GM18951 (cell line): ENCODE measurements around the gene ANP32A.
"Not testable (repeated sequence)": the region's sequence is repeated elsewhere in the genome, so short reads cannot be mapped to it uniquely, and the experiment has no call there.

Experiments used
- POLR2A ChIP-seq: IDR thresholded peaks from 4 replicates; pipeline ENCODE4 v1.6.1; 2011; ENCODE audit warnings: mild to moderate bottlenecking; ENCODE audit not compliant: insufficient read length, insufficient read depth; ENCODE audit errors: extremely low read depth
- in situ Hi-C: fragments of 300-500 bp; cut with MboI; formaldehyde crosslinking; loops from one replicate; pipeline ENCODE4 v1.12.0; 2022; ENCODE audit warnings: low sequenced_read_pairs, mixed read lengths, inconsistent platforms; ENCODE audit not compliant: unreplicated experiment

The ANP32A gene

DNA sequence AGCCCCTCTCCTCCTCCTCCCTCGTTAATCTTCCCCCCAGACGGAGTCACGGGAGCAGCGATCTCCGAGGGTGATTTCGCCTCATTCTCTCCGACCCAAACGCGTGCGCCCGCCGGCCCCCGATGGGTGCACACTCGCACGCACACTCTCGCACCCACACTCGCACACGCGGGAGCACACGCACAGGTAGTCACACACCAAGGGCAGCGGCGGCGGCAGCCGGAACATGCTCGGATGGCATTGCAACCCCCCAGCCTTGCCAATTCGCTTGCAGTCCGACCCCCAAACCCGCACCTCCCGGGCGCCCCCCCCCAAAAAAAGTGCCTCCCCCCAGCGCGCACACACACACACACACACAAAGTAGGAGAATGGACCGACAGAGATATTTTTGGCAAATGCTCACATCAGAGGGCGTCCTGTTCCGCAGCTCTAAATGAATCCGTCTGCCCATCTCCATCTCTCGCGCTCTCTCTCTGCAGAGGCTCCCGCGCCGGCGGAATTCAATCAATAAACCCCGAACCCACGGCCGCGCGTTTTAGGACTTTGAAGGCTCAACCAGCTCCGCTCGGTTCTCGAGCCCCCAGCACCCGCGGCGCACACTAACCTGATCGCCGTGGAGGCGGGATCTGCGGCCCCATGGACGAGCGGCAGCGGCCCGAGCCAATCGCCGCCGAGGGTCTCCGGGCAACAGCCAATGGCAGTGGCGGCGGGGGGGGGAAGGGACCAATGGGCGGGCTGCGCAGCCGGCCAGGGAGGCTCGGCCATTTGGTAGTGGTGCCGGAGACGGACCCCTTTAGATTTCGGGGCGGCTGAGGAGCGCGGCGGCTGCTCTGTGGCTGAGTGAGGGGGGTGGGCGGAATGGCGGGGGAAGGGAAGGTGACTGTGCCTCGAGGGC lies at the start of gene ANP32A:
TSS of gene ANP32A (minus strand) at position 601 of the 895 bp plus-strand sequence. CDS start at position 457, 144 bp downstream.
- TF ChIP-seq POLR2A, result peak; percentile 62
- in situ Hi-C loops, result no loop called here

DNA sequence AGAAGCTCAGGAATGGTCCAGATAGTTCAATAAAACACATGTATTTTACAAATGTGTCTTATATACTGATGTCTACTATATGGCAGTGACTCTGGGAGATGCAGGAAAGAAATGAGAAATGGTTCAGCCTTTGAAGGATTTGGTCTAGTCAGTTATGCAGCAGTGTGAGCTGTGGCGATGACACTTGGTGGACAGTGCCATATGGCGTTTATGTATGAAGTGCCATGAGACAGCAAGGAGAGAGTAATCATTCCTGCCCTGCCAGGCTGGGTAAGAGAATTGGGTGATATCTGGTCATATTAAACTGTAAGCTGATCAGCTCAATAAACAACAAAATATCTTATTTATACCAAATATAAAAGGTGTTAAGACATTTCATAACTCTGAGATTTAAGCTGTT lies 47.6 kb upstream of the ANP32A start:
- in situ Hi-C loops, result no loop called here
- TF ChIP-seq POLR2A, result no peak

DNA sequence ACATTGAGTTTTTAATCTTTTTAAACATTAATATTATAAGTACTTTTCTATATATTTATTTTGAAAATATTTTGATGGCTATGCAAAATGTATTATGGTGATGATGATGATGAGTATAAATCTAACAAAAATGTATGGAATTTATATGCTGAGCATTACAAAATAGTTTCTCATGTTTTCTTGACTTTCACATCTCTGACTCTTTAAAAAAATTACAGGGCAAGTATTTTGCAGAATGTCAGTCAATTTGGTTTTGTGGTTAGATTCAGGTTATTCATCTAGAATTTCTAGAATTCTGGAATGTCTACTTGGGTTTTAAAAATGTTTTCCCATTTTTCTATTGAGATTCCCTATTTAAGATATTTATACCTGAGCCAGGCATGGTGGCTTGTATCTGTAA lies 41.7 kb upstream of the ANP32A start:
- in situ Hi-C loops, result no loop called here
- TF ChIP-seq POLR2A, result no peak

DNA sequence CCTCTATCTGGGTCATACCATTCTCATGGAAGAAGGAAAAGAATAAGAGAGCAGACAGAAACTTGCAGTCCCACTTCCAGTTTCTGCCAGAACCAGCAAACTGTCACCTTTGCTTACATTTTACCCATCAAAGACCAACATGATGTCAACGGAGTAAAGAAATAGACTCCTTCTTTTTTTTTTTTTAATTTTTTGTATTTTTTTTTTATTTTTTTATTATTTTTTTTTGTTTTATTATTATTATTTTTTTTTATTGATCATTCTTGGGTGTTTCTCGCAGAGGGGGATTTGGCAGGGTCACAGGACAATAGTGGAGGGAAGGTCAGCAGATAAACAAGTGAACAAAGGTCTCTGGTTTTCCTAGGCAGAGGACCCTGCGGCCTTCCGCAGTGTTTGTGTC lies 38.0 kb upstream of the ANP32A start:
- in situ Hi-C loops, result not testable (repeated sequence)

DNA sequence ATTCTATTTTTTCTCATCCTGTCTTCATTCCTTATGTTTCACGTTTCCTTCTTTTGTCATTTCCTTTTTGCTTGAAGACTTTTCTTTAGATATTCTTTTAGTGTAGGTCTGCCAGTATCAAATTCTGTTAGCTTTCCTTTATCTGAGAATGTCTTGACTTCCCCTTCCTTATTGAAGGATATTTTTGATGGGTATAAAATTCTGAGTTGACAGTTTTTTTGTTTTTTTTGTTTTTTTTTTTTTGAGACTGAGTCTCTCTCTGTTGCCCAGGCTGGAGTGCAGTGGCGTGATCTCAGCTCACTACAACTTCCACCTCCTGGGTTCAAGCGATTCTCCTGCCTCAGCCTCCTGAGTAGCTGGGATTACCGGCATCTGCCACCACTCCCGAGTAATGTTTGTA lies 36.7 kb upstream of the ANP32A start:
- in situ Hi-C loops, result not testable (repeated sequence)

DNA sequence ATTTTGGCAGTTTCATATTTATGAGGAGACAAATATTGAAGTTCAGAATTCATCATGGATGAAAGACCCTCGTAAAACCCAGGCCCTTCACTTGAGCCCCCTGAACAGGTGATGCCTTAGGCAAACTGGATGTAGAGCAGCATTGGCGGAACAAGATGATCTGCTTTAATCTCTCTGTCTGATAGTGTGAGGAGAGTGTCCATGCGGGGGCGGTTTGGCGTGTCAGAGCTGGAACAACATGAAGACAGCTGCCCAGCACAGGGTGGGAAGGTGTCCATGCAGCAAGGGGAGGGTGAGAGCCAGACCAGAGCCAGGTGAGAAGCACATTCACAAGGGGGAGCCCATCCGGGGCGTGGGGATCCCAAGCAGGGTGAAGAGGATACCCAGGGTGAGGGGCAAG lies 31.8 kb upstream of the ANP32A start:
- no peak for TF ChIP-seq POLR2A
- in situ Hi-C loops, result no loop called here

DNA sequence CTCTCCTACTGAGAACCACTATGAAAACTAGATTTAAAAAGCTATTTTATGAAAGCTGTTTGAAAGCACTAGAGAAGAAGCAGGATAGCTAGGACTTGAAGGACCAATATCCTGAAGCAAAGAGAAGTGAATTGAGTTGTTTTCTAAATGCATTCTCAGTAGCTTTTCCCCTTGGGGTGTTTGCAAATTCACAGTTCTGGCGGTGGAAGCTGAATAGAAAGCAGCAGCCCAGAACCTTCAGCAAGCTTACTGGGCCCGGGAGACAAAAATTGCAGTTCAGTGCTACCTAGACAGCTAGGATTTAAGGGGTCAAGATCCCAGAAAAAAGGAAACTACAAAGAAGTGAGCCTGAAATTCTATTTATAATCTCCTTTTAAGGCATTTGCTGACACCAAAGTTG lies 31.3 kb upstream of the ANP32A start:
- in situ Hi-C loops, result no loop called here
- no peak for TF ChIP-seq POLR2A

DNA sequence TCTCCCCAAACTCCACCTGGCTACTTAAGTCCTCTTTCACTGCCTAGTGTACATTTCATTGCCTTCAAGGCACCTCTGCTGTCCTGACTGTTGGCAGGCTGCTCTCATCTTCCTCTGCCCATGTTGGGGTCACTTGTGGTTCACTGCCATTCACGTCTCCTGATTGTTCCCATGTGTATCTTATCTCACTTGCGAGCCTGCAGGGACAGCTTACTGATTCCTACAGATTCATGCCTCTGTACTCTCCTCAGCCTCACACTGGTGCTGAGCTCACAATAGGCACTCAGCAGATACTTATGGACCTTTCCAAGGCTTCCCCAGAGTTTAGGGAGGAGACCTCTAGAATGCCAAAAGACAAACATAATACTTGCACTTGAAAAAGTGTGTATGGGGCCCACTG lies 28.8 kb upstream of the ANP32A start:
- in situ Hi-C loops, result no loop called here
- no peak for TF ChIP-seq POLR2A

DNA sequence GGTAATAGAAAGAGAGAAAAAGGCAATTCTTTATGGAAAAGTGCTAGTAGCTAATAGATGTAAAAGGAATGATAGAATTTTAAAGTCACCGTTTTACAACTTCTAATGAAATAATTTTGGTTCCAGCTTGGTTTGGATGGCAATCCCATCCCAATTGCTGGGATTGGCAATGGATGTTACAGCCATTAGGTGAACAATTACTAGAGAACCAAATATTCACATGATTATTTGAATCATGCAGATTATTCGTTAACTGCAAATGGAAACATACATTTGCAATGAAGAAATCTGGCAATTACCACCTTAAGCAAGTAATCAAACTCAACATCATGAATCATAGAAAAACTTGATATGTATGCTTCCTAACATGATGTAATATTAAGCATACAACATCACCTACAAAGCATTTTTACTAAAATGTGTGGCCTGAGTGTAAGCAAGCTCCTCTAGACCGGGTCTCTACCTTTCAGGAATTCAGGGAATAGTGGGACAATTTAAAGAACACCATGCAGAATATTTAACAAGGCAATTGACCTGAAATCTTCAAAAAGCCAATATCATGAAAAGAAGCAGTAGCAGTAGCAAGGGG lies 26.2 kb upstream of the ANP32A start:
- in situ Hi-C loops, result no loop called here
- no peak for TF ChIP-seq POLR2A

DNA sequence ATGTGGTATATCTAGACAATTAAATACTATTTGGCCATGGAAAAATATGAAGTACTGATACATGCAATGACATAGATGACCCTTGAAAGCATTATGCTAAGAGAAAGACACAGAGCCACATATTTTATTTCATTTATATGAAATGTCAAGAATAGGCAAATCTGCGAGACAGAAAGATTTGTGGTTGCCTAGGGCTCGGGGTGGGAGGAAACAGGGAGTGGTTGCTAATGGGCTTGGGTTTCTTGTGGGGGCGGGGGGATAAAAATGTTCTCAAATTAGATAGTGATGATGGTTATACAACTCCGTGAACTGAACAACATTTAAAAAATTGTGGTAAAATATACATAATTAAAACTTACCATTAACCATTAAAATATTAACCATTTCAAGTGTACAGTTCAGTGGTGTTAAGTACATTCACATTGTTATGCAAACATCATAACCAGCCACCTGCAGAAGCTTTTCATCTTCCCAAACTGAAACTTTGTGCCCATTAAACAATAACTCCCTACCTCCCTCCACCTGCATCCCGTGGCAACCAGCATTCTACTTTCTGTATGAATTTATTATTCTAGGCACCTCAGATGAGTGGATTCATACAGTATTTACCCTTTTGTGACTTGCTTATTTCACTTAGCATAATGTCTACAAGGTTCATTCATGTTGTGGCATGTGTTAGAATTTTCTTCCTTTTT lies 24.3 kb upstream of the ANP32A start:
- in situ Hi-C loops, result no loop called here
- TF ChIP-seq POLR2A, result no peak

DNA sequence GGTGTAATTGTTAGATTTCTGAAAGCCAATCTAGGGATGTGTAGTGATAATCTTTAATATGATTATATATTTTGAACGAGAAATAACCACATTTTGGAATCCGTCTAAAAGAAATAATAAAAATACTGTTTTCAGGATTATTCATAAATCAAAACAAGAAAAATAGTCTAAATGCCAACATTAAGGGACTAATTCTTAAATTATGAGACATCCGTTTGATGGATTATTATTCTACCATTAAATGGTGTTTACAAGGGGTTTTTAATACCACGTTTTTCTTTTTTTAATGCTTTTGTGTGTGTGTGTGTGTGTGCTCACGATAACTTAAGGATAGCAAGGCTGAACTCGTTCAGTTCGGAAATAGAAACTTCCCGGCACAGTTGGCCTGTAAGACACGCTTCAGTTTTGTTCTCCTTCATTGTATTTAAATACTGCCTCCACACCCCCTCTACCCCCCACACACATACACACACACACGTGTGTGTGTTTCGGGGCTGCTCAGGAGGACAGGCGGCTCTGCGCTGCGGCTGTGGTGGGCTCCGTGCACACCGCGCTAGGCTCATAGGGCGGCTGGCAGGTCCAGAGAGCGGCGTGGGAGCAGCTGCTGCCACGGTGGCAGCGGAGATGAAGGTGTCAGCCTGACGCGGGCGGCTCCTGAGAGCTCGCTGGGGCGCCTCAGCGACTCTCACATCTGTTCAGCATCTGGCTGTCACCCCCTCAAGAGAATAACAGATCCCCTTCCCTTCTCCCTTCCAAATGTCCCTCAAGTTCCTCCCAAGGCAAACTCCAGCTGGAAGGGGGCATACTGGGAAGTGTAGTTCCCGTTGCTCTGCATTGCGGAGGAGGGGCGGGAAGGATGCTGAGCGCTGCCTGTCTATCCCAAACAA lies 23.0 kb upstream of the ANP32A start:
- in situ Hi-C loops, result no loop called here
- no peak for TF ChIP-seq POLR2A

DNA sequence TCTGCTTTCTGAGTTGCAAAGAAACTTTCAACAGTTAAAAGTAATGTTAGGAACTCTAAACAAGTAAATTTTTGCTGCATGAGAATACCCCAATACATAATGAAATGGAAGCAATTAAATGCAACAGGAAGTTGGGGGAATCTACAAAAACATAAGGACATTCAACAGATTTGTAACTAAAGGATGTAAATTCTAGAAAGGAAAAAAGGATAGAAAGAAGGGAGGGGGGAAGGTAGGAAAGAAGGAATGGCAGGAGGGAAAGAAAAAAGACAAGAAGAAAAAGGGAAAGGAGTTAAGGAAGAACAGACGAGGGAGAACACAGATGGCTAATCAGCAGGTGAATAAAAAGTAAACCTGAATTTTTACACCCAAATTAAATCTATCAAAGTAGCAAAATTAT lies 22.3 kb upstream of the ANP32A start:
- in situ Hi-C loops, result no loop called here
- TF ChIP-seq POLR2A, result no peak

DNA sequence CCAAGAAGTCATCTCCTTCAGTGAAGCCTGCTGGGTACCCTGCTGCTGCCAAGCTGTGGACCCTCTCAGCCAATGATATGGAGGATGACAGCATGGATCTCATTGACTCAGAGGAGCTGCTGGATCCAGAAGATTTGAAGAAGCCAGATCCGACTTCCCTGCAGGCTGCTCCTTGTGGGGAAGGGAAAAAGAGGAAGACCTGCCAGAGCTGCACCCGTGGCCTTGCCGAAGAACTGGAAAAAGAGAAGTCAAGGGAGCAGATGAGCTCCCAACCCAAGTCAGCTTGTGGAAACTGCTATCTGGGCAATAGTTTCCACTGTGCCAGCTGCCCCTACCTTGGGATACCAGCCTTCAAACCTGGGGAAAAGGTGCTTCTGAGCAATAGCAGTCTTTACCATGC lies 13.7 kb upstream of the ANP32A start:
- in situ Hi-C loops, result no loop called here
- no peak for TF ChIP-seq POLR2A
